ENCODE results near the gene TMEM236.

Gene TMEM236

DNA sequence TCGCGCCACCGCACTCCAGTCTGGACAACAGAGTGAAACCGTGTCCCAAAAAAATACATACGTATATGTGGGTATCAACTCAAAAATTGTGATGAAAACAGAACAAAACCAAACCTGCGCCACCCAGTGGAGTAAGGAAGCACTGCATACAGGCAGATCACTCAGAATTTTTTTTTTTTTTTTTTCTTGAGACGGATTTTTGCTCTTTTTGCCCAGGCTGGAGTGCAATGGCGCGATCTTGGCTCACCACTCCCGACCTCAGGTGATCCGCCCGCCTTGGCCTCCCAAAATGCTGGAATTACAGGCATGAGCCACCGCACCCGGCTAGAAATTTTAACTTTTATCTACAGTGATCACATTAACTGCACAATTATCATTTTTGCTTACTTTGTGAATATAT lies 9.1 kb upstream of the TMEM236 start:
- no peak for DNase-seq

DNA sequence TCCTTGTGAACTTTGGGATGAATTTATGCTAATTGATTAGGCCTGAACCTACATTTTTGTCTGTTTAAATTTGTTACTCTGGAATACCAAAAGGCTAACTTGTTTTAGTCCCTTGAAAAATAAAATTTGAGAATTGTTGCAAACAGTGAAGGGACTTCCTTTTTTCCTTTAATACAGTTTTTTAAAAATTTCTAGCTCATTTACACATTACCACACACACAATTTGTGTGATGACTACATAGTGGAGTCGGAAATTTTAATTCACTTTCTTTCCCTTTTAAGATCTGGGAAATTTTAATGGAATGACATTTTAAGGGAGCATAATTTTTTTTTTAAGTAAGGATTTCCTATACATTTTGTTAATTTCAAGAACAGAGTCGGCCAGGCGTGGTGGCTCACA lies 8.6 kb upstream of the TMEM236 start:
- no peak for DNase-seq

DNA sequence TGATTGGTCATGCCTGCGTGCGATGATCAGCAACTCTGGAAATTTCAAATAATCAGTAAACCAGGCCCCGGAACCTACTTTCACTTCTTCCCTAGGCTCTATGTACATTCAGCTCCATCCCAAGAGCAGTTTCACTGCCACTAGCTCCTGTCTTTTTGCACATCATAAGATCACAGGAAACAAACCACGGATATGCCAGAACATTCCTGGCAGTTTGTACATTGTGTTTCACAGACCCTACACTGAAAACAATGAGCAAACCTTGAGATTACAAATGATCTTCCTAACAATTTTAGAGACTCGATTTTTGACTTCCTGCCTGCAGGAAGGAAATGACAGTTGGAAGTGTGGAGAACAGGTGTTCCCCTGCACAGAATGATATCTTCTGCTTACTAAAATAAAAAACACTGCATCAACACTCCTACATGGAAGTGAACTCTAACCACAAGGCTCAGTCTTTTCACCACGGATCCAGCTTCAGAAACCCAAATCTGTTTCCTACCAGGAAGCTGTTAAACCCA lies 7.6 kb upstream of the TMEM236 start:
- no peak for DNase-seq

DNA sequence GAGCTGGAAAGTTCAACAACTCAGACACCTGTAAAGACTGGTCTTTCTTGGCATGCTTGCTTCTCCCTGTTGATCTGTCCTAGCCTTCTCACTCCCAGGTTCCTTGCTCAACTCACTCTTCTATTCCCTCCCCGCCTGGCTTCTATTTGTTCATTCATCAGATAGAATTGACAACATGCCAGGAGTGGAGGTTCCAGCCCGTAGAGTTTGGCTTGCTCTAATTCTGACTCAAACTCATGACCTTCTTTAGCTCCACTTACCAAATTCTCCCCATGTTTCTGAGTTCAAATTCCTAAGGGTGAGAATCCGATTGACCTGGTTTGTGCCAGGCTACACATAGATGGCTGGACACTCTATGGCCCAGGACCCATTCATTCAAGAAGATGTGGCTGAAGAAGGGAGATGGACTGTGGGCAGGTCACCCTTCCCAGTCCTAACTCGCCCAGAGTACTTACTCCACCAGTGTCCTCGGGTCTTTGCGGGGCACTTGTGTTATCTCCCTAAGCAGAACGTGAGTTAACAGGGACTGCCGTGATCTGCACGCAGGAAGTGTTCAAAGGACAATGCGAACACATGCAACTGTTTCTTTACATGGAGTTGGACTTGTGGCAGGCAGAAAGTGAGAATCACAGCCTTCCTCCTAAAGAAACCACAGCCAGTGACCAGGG lies 4.0 kb upstream of the TMEM236 start:
- DNase-seq, result no peak

DNA sequence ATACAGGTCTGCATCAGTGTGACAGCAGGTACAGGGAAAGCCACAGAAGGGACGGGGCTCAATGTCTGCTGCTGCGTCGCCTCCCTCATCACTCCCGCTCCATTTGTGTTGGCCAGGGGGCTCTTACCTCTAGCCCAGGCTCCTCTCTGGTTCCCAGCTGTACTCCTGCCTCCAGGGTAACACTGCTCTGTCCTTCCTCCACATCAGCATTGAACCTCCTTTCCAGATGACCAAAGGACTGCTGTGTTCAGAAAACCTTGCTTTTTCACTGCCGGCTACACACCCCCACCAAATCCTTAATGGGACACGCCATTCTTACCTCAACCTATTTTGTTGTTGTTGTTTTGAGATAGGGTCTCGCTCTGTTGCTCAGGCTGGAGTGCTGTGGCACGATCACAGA lies 2.1 kb upstream of the TMEM236 start:
- DNase-seq, result no peak

DNA sequence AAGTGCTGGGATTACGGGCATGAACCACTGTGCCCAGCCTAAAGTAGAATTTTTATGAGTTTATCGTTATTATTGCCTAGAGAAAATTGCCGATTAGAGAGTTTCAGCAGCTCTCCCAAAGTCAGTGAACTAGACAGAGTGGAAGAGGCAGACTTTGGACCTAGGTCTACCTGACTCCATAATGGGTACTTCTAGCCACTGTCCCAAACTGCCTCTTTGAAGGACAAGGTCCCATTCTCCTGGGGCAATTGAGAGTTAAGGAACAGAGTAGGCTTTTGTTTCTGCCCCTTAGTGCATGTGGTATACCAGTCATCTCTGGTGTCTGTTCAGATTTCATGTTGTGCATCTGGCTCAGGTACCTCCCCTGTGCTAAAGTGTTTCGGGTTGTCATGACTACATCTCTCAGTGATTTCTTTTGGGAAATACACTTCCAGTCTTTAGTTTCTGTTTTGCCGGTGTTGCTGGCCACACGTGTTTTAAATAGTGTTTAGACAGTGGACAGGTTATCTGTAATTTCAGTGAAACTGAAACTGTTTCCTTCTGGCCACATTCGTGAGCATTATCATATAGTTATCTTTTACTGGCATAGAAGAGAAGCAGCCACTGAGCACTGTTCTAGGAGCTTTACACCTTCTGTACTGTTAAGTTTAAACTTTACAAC lies 4.7 kb downstream of the TMEM236 start:
- DNase-seq, result no peak

DNA sequence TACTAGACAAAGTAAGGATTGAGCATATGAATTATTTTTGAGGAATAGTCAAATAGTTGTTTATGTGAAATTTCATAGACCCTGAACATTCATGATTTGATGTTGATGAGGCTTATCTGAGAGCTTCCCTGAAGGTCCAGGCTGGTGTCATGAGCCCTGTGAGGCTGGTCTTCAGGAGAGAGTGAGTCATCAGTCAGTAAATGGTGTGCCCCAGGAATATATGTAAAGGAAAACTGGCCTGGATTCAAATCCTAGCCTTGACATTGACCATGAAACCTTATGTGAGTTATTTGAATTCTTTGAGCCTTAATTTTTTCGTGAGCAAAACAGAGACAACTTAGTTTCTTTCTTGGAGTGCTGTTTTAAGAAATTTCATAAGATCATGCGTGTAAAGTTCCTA lies 6.2 kb downstream of the TMEM236 start:
- DNase-seq, result no peak

DNA sequence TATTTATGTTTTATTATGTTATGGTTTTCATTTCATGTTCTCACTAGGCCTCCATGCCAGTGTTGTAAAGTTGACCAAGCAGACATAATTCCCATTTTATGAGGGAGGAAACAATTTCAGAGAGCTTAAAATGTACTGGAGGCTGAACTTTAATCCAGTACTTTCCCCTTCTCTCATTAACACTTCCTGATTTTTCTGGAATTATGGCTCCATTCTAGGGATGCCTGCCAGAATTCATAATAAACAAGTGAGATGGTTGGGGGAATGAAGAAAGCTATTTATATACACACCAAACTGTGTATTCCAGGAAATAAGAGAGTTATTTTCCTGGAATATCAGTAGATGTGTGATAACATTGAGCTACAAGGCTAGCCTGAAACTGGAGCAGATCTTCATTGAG lies 6.9 kb downstream of the TMEM236 start:
- DNase-seq, result no peak

DNA sequence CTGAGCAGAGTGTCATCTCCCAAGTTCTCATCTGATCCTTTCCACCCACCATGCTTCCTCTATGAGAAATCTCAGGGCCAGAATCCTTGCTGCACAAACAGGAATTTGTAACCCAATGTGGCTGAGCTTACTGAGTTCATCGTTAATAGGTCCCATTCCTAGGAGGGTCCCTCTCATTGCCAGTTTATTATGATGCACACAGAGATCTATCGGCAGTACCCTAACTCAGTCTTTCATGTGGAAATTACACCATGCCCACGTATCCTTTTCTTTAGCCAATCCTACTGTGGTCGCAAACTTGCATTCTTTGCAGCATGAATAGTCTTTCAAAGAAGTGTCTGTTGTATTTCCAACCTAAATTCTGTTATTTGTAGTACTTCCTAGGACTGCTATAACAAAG lies 12.1 kb downstream of the TMEM236 start:
- no peak for DNase-seq

DNA sequence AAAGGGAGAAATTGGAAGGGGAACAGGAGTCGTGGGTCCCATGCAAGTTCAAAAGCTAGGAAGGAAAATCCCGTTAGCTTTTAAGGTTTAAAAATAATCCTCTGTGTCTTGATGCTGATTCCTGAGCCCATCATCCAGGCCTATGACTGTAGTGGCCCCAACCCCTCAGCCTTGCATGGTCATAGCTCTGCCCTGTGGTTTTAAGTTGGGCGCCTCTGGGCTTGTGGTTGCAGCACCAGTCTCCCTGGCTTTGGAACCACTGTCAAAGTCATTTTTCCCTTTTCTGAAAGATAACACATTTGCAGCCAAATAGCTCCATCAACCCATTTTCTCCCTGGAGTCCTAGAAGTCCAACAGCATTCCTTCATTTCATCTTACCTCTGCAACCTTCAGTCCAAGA lies 13.6 kb downstream of the TMEM236 start:
- DNase-seq, result no peak

DNA sequence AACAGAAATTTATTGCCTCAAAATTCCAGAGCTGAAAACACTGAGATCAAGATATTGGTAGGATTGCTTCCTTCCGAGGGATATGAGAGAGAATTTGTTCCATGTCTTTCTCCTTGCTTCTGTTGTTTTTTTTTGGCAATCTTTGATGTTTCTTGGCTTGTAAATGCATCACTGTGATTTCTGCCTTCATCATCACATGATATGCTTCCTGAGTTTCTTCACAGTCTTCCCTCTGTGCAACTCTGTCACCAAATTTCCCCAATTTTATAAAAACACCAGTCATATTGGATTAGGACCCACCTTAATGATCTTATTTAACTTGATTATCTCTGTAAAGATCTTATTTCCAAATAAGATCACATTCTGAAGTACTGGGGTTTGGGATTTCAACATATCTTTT lies 14.7 kb downstream of the TMEM236 start:
- DNase-seq, result no peak

DNA sequence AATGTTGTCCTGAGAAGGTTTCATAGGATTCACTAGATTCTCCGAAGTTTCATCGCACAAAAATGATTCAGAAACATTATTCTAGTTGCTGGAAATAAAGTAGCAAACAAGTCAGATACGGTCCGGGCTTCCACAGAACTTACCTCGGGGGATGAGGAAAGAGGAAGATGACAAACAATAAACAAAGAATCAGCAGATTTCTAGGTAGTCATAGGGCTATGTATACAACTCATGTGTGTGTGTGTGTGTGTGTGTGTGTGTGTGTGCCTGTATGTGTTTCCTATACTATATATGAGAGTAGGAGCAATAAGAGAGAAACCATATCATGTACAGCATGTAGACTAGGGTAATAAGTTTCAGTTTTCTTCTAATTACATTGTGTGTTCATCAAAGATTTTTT lies 16.5 kb downstream of the TMEM236 start:
- DNase-seq, result no peak

DNA sequence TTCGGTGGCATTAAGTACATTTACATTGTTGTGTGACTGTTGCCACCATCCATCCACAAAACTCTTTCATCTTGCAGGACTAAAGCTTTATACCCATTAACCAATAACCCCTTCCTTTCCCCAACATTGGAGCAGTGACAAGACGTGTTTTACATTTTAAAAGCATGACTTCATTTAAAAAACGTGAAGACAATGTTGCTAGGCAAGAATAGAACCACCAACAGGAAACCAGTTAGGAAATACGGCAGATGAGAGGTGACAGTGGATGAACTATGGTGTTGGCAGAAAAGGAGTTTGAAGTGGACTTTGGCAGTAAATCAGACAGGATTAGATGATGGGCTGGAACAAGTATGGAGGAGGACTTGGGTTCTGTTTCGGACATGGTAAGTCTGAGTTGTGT lies 17.0 kb downstream of the TMEM236 start:
- DNase-seq, result no peak

DNA sequence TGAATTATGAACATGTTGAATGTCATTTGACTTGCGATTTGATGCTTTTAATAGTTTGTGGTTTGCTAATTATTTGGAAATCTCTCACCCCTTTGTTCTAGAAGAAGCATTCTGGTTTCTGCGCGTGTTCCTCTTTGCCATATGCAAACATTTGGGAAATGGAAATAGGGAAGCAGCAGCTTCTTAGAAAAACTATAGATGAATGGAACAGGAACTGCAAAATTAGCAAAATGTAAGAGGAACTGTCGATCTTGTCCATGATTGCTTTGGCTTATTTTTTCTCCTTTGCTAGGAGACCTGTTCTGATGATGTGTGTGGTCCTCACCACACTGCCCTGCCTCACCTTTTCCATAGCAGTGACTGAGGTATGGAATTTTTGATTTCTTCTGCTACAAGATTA lies 19.0 kb downstream of the TMEM236 start:
- no peak for DNase-seq

DNA sequence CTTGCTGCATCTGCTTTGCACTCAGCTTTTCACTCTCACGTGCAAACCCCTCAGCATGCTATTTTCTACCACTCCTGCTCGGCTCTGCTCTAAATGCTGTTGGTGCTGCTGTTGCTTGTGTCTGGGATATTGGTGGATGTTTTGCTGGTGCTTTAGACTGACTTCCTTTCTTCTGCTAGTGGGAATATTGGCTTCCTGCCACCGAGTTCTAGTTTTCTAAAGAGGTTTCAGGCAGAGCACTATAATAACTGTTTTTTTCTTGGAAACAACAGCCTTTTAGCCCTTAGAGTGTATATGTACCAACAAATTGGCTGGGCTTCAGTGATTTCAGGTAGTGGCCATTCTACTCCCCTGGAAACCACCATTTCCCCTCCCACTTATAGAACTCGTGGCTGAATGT lies 27.8 kb downstream of the TMEM236 start:
- DNase-seq, result no peak

DNA sequence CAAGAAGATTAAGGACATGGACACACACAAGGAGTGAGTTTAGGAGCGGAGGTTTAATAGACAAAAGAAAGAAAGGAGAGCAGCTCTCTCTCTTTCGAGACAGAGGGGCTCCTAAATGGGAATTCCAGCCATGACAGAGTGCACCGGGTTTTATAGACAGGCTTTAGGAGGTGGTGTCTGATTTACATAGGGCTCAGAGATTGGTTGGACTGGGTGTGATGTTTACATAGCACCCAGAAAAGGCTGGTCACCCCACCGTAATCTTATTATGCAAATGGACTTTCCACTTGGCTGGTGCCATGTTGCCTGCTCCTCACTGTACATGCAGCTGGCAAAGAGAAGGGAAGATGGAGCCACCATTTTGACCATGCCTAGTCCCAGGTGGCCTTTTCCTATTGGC lies 28.7 kb downstream of the TMEM236 start:
- DNase-seq, result no peak

DNA sequence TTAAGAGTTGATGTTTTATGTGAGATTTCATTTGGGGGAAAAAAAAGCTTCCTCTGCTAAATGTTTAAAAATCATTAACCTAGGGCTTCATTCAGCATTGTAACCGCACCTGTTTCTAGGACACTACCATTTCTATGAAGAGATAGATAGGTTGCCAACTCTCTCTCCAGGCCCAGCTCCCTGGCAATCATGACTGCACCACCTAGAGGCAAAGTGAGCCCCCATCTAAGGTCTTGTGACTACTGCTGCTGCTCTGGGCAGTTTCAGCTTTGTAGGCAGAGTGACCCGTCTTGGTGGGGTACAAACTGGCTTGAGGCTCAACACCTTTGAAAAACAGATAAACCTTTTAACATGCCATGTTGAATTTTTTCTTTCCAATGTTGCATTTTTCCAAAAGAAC lies 29.9 kb downstream of the TMEM236 start:
- no peak for DNase-seq

DNA sequence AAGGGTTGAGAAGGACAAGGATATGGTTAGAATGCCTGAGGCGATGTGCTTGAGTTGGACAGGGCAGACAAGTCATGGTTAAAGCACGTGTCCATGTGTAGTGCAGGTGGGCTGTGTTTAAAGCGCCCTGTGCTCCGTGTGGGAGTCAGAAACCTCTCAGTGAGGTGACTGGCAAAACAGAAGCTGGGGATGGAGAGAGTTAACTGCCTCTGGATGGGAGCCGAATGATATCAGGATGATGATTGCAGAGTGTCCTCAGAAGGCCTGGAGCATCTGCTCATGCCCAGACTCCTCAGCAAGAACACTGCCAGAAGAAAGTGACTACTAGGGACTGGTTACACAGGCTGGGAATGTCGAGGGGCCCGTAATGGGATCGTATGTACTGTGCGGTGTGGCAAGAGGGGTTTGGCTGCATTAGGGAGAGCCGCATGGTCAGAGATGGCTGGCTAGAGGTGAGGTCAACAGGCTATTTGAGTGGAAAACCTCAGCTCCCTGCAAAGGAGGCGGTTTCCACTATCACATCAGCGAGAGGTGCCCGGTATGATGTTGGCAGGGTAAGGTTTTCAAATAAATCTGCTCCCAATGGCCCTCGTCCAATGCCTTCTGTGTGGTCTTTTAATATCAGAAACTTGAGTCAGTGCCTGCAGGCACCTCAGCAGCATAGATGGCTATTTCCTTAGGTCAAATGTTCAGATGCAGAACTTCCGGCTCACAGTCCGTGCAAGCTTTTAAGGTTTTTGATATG lies 31.1 kb downstream of the TMEM236 start:
- DNase-seq, result no peak

DNA sequence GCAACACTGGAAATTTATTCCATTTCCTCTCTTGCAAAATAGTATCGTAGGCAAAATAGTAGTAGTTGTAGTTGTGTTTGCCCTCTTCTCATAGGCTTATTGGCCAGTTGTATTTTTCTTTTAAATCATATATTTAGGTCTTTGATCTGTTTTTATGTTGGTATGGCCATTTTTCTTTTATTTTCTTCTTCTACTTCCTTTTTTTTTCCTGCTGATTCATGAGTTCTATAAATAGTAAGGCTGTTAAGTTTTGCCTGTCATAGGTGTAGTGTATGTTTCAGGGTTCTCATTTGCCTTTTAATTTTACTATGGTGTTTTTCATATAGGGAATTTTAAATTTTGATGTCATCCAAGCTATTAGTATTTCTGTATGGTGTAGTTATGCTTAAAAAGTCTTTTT lies 31.8 kb downstream of the TMEM236 start:
- no peak for DNase-seq

DNA sequence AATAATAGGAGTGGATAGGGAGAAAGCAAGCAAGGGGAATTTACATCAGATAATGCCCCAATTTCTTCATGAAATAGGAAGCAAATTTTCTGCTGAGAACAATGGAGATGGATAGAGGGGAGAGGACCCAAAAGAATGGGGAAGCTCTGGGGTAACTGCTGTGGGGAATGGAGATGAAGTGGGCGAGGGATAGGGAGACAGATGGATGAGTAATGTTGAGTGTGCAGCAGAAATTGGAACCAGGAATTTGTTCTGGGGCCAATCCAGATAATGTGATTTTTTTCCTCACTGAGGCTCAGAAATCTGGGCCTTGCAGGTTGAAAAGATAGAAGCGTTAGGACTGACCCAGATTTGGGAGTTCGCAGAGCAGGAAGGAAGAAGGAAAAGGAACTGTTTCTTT lies 32.7 kb downstream of the TMEM236 start:
- DNase-seq, result no peak

DNA sequence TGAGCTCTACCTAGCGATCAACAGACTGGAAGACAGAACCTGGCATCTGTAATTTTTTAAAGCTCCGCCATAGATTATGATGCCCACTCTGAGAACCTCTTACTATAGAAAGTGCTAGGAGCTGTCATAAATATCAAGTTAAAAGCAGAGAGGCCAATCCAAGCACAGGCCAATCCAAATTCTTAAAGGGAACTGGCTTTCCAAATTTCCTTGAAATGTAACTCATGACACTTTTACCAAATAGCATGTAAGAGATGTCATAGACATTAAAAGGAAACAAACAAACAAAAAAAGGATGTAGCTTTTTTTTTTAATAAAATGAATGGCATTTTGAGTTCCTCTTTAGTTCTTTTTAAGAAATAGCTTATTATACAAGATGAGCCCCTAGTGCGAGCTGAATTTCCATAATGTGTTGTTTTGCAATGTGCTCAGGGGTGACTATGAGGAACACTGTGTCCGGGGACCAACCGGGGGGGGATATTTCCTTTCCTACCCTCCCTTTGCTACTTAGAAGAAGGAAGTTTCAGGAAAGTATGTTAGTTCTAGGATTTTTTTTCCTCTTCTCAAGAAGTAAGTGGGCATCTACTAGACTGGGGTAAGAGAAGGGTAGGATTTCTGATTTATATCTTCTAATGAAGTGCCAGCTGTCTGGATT lies 33.4 kb downstream of the TMEM236 start:
- DNase-seq, result no peak

DNA sequence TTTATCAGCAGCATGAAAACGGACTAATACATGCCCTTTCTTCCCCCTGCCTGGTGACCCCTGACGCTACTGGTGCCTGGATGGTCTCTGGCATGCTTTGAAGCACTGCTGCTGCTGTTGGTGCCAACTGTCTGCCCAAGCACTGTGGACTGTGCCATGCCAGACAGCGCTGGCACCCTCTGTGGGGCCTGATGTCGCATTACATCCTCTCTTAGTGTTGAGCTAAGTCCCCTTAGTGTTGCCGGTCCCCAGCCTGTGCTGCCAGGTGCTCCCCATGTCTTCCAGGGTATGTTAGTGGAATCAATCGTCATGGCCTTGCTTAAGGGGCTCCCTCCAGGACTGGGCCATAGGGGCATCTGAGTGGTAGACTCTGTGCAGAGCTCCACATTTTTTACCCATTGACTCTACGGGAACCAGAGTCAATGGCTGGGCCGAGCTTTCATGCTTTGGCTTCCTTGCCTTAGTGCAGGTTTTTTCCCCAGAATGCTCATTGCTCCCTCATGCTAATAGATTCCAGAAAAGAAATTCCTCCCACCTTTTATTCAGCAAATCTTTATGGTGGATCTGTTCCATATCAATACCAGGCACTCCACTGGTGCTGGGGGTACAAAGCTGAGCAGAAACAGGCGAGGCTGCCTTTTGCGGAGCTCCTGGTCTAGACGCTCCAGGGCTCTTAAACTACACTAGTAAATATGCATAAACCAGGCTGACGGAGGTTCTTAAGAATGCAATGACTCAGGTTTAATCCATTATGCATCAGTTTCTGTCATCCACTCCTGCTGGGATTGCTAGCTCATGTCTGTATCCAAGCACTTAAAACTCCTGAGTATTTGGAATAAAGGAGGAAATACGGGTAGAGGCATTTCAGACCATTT lies 35.3 kb downstream of the TMEM236 start:
- DNase-seq, result no peak

DNA sequence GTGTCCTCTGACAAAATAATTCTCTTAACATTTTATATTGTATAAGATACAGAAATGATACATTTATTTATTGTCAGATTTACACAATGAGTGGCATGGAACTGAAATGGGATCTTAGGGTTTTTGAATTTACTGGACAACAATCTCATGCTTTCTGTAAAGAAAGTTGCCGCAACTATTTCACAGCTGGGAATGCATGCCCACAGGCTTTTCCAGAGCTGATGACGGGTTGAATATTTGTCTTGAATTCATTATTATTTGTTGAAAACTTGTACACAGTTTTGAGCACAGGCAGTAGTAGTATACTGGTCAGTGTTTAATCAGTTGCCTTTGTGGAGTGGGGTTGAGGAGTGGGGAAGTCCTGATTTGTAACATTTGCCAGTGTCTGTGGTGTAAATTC lies 36.6 kb downstream of the TMEM236 start:
- DNase-seq, result no peak
